GM13976 (cell line): ENCODE data around the gene NFE2L3.
"Not testable (repeated sequence)": the region's sequence is repeated elsewhere in the genome, so short reads cannot be mapped to it uniquely, and the experiment has no call there.

Experiments used
- DNase-seq: peaks from one replicate; pipeline ENCODE4 v3.0.0; 2012; ENCODE audit warnings: low spot score
- CTCF ChIP-seq: IDR thresholded peaks from 2 replicates; pipeline ENCODE4 v1.5.1; 2012; ENCODE audit warnings: borderline replicate concordance, mild to moderate bottlenecking; ENCODE audit not compliant: insufficient read depth; ENCODE audit errors: extremely low read depth, missing control alignments, control extremely low read depth
- in situ Hi-C: fragments of 300-500 bp; cut with MboI; formaldehyde crosslinking; loops from one replicate; pipeline ENCODE4 v1.12.0; 2022; ENCODE audit warnings: low sequenced_read_pairs, mixed read lengths, inconsistent platforms; ENCODE audit not compliant: unreplicated experiment

Gene NFE2L3

GRCh38 chr7:26192485-26193087, 40.6 kb downstream of the NFE2L3 start:
- no peak for DNase-seq
- TF ChIP-seq CTCF = no peak
- in situ Hi-C loops = loop anchor here (5.0 kb wide), 1 partner anchor 100 kb away; no protein-coding TSS in a partner anchor

- DNase-seq = no peak
- no peak for TF ChIP-seq CTCF
- in situ Hi-C loops = loop anchor here (5.0 kb wide), 1 partner anchor 101 kb away; no protein-coding TSS in a partner anchor
Observed at GRCh38 chr7:26193432-26194207, 41.6 kb downstream of the NFE2L3 start.

- DNase-seq = not testable (repeated sequence)
- in situ Hi-C loops = loop anchor here (5.0 kb wide), 1 partner anchor 102 kb away; no protein-coding TSS in a partner anchor
Observed at GRCh38 chr7:26194764-26195163, 42.8 kb downstream of the NFE2L3 start.

GRCh38 chr7:26195182-26195581, 43.2 kb downstream of the NFE2L3 start:
- in situ Hi-C loops = no loop called here
- TF ChIP-seq CTCF = no peak
- no peak for DNase-seq

GRCh38 chr7:26195867-26196657, 44.1 kb downstream of the NFE2L3 start:
- in situ Hi-C loops = no loop called here

More at GRCh38 chr7:26195867-26196657, 44.1 kb downstream of the NFE2L3 start:
- no peak for DNase-seq
- no peak for TF ChIP-seq CTCF
